ENCODE data around the gene HES5. TPM values are rescaled to one million over a fixed set of nuclear protein-coding genes. Genes with fewer than 3 reads are reported as not detected.
A peak's percentile ranks its signal among the peaks of the same experiment; 100 is the strongest.

HES5 gene
- total RNA-seq, 4 donors from 2014 or later = not detected

DNA sequence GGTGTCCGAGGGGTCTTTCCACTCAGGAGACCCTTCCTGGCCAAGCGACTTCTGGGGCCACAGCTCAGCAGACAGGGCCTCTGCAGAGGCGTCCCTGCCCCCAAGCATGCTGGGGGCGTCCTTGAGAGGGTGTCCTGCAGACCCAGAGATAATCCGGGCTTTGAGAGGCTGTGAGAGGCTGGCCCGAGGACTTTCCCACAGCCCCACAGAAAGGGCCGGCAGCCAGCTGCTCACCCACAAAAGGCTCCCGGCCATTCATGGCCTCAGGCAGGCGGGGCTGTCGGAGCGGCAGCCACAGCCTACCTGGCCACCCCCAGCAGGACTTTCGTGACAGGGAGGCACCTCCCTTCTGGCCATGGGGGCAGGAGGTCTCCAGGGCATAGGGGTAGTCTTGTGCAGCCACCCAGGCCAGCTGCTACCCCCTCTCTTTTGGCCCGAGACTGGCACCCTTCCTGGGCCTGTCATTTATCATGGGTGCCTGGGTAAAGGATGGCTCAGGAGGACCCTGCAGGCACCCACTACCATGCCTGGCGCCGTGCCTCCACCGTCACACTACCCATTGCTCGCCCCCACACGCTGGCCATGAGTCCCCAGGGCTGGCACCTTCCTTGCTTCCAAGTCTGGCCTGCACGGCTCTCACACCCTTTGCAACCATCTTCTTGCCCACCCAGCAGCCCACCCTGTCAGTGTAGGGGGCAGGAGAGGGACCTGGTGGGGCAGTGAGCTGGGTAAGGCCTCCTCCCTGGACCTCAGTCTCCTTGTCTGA lies 15.0 kb upstream of the HES5 start:
- peaks cover 27 to 59% of the 10 kb centered on the region in 2 donors for H3K4me1 ChIP-seq
- intact Hi-C loops (cut with DNase I) = loop anchor here (5.0 to 10.0 kb wide), 2 partner anchors 42 to 340 kb away; partner anchors contain the start of gene PRXL2B
- TF ChIP-seq POLR2A (IDR thresholded peaks at IDR 0.05) = no peak
- TF ChIP-seq, protein P1, sequence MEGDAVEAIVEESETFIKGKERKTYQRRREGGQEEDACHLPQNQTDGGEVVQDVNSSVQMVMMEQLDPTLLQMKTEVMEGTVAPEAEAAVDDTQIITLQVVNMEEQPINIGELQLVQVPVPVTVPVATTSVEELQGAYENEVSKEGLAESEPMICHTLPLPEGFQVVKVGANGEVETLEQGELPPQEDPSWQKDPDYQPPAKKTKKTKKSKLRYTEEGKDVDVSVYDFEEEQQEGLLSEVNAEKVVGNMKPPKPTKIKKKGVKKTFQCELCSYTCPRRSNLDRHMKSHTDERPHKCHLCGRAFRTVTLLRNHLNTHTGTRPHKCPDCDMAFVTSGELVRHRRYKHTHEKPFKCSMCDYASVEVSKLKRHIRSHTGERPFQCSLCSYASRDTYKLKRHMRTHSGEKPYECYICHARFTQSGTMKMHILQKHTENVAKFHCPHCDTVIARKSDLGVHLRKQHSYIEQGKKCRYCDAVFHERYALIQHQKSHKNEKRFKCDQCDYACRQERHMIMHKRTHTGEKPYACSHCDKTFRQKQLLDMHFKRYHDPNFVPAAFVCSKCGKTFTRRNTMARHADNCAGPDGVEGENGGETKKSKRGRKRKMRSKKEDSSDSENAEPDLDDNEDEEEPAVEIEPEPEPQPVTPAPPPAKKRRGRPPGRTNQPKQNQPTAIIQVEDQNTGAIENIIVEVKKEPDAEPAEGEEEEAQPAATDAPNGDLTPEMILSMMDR (IDR thresholded peaks at IDR 0.05) = no peak

DNA sequence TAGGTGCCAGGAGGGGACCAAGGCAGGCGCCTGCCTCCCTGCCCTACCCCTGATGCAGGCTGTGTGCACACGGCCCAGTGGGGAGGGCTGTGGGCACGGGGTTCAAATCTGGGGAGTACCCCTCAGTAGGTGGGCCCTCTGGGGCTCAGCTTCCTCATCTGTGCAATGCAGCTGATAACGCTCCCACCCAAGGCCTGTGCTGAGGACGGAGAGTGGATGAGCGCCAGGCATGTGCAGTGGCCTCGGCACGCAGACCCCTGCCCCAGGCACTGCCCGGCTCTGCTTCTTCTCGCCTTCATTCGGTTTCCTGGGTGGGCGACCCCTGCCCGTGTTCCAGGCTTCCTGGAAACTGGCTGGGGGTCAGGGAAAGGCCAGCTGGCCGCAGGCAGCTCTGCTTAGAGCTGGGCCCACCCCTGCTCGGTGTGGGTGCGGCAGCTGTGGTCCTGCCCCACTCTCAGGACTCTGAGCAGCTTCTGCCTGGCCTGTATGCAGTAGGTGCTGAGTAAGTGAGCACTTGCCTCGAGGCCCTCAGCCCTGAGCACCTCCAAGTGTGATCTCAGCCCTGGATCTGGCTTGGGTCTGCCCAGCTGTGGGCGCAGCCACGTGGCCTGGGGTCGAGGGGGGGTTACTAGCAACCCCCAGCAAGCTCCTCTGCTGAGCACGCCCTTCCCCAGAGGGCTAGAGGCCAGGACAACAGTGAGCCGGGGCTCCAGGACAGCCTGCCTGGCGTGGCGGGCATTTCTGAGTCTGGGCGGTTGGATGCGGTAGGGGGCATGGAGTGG lies 14.2 kb upstream of the HES5 start:
- Histone ChIP-seq H3K4me3 (replicated peaks in 1 of 3) (no peak overlapping the region), H3K27me3 (peaks cover 4% of the 10 kb centered on the region), H3K4me1 (peaks cover 26 to 53% of the 10 kb centered on the region in 2 donors), H3K36me3 (no peaks in the 10 kb centered on the region), H3K9me3 (no peaks in the 10 kb centered on the region), H3K27ac (no peak overlapping the region)
- DNase-seq = no peak
- intact Hi-C loops (cut with DNase I) = loop anchor here (10.0 kb wide), 1 partner anchor 339 kb away; no protein-coding TSS in a partner anchor
- WGBS, 2 donors = 67 to 69% methylated on average over 21 to 25 of the region's 26 CpGs
- no peak for TF ChIP-seq POLR2A (IDR thresholded peaks at IDR 0.05)
- TF ChIP-seq, protein P1 (IDR thresholded peaks at IDR 0.05) = no peak

More for the DNA sequence above, 15.0 kb upstream of the HES5 start:
- Histone ChIP-seq H3K4me3 (replicated peaks in 1 of 3) (no peak overlapping the region), H3K9me3 (no peaks in the 10 kb centered on the region), H3K27me3 (peaks cover 4% of the 10 kb centered on the region), H3K27ac (peak overlapping the region in 2 of 3 donors; percentile 78 to 91), H3K36me3 (no peaks in the 10 kb centered on the region)
- 62 to 86% methylated on average over 7 to 9 of the region's 19 CpGs for WGBS, 2 donors
- peak in 1 of 2 donors; percentile 13 for DNase-seq

DNA sequence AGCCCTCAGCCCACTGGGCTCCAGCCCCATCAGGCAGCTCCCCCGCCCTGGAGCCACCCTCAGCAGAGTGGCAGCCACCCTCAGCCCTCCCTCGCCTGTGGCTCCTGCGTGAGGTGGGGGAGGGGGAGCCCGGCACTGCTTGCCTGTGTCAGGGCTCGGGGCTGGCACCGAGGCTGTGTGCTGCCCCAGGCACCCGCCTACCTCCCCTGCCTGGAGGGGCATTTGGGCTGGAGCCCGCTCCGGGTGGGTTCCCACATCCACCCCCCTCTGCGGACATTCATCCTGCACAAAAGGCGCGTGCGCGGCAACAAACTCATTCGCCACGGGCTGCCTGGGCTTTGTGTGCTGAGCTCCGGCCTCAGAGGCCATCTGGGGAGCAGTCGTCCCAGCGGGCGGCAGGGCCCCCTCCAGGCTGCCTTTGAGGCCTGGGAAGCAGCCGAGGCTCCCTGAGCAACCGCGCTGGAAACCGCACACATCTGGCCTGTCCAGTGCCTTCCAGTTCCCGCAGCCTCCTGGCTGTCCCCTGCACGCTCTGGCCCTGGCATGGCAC lies 13.6 kb upstream of the HES5 start:
- Histone ChIP-seq H3K4me1 (peaks cover 22 to 47% of the 10 kb centered on the region in 2 donors), H3K36me3 (no peaks in the 10 kb centered on the region), H3K27me3 (peaks cover 4% of the 10 kb centered on the region), H3K9me3 (no peaks in the 10 kb centered on the region), H3K27ac (no peak overlapping the region), H3K4me3 (replicated peaks in 1 of 3) (no peak overlapping the region)
- intact Hi-C loops (cut with DNase I) = loop anchor here (10.0 kb wide), 1 partner anchor 339 kb away; no protein-coding TSS in a partner anchor
- DNase-seq = peak in 1 of 2 donors; percentile 20
- WGBS, 2 donors = 70% methylated on average over 2 of the region's 26 CpGs; no CpG with 5 or more reads in 1 of the 2 donors
- TF ChIP-seq, protein P1 (IDR thresholded peaks at IDR 0.05) = no peak
- no peak for TF ChIP-seq POLR2A (IDR thresholded peaks at IDR 0.05)

DNA sequence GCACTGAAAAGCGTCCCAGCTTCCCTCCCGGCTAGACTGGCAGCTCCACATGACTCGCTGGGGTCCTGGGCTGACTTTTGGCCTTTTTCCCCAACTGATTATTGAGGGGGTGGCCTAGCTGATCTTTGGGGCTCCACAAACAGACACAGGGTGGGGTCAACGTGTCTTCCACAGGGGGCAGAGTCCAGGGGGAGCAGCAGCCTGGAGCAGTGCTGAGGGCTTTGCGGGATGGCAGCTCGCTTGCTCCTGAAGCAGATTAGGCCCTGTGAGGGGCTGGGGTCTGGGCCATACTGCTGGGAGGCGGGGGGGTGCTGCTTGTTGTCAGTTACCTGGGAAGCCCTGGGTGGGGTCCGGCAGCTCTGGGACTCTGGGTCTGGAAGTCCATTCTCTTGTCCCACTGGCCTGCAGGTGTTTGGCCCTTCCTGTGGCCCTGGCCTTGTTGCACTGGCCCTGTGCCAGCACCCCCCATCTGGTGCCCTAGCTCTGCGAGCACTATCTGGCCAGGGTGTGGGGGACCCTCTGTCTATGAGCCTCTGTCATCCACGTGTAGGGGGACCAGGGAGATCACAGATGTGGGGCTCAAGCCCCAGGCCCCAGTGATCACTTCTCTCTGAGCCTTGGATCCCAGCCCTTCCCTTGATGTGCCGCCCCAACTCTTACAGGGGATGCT lies 12.3 kb upstream of the HES5 start:
- DNase-seq = no peak
- H3K27ac ChIP-seq = no peak overlapping the region
- peaks cover 4% of the 10 kb centered on the region for H3K27me3 ChIP-seq
- intact Hi-C loops (cut with DNase I) = loop anchor here (10.0 kb wide), 1 partner anchor 338 kb away; no protein-coding TSS in a partner anchor
- peaks cover 16 to 36% of the 10 kb centered on the region in 2 donors for H3K4me1 ChIP-seq
- H3K4me3 ChIP-seq (replicated peaks in 1 of 3) = no peak overlapping the region
- WGBS, 2 donors = 81 to 87% methylated on average over 5 to 11 of the region's 11 CpGs
- no peak for TF ChIP-seq POLR2A (IDR thresholded peaks at IDR 0.05)
- TF ChIP-seq, protein P1 (IDR thresholded peaks at IDR 0.05) = no peak
- no peaks in the 10 kb centered on the region for H3K9me3 ChIP-seq
- no peaks in the 10 kb centered on the region for H3K36me3 ChIP-seq
